Stimulated activated naive B cell treated with anti-CD40 and anti-IgM and Interleukin-4, amounts not matched to agents 10 μg/mL and 1 μg/mL and 100 μg/mL, for 72 hours (primary cell): ENCODE measurements around the gene NFIB.

Source experiments
- ATAC-seq, 2 donors: fragments of 150-1000 bp; cut with Tn5 transposase; replicated peaks; 2 replicates each; pipeline ENCODE4 v1.10.0; 2021; ENCODE audit warnings: moderate library complexity in 1 of 2
- DNase-seq: peaks from one replicate; pipeline ENCODE4 v3.0.0; 2021
- H3K27ac Mint-ChIP-seq: one replicate; pipeline ENCODE4 v1.8.0; 2022; ENCODE audit warnings: mild to moderate bottlenecking, mixed read lengths
- H3K27me3 Mint-ChIP-seq, 2 donors: one replicate each; pipeline ENCODE4 v1.8.0; 2022; ENCODE audit warnings: mixed read lengths in 2 of 2
- H3K36me3 Mint-ChIP-seq, 2 donors: one replicate each; pipeline ENCODE4 v1.8.0; 2022; ENCODE audit warnings: mixed read lengths in 2 of 2, mild to moderate bottlenecking in 1 of 2
- H3K4me1 Mint-ChIP-seq, 2 donors: one replicate each; pipeline ENCODE4 v1.8.0; 2022; ENCODE audit warnings: mixed read lengths in 2 of 2, mild to moderate bottlenecking in 1 of 2
- H3K4me3 Mint-ChIP-seq, 2 donors: one replicate each; pipeline ENCODE4 v1.8.0; 2022; ENCODE audit warnings: mild to moderate bottlenecking in 2 of 2, mixed read lengths in 2 of 2, moderate library complexity in 1 of 2
- H3K9me3 Mint-ChIP-seq, 2 donors: one replicate each; pipeline ENCODE4 v1.8.0; 2022; ENCODE audit warnings: mixed read lengths in 2 of 2, mild to moderate bottlenecking in 1 of 2

NFIB gene

GRCh38 chr9:14311171-14311949 is 2.6 kb downstream of the NFIB start:
- peaks cover 45 to 57% of the 10 kb centered on the region in 2 donors for H3K27me3 Mint-ChIP-seq
- peaks cover 13 to 26% of the 10 kb centered on the region in 2 donors for H3K4me1 Mint-ChIP-seq
- DNase-seq (no peak), ATAC-seq (no peak)
- H3K4me3 Mint-ChIP-seq = no peak overlapping the region
- H3K9me3 Mint-ChIP-seq = peaks cover 1 to 4% of the 10 kb centered on the region in 2 donors
- H3K27ac Mint-ChIP-seq = no peak overlapping the region
- H3K36me3 Mint-ChIP-seq = peaks cover 0 to 9% of the 10 kb centered on the region in 2 donors

GRCh38 chr9:14310311-14310710 is 3.6 kb downstream of the NFIB start:
- ATAC-seq = no peak
- H3K36me3 Mint-ChIP-seq = peaks cover 0 to 5% of the 10 kb centered on the region in 2 donors
- H3K27me3 Mint-ChIP-seq = peaks cover 38 to 50% of the 10 kb centered on the region in 2 donors
- no peak overlapping the region for H3K4me3 Mint-ChIP-seq
- DNase-seq = no peak
- H3K4me1 Mint-ChIP-seq = peaks cover 10 to 20% of the 10 kb centered on the region in 2 donors
- H3K9me3 Mint-ChIP-seq = peaks cover 0 to 1% of the 10 kb centered on the region in 2 donors
- H3K27ac Mint-ChIP-seq = no peak overlapping the region

DNA sequence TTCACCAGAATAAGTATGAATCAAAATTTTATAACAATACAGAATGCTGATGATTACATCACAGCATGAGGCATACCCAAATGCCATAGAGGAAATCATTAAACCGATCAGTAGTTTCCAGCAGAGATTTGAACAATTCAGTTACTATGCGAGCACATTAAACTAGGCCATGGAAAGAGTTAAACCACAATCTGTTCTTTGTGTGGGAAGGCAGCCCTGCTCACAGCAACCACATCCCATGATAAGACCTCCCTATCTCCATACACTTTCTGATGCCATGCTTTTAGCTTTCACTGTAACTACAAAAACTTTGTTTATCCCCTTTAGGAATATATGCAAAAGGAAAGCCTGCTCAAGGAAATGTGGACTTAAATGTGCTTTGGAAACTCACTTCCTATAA is 4.5 kb downstream of the NFIB start:
- Mint-ChIP-seq H3K9me3 (peaks cover 0 to 1% of the 10 kb centered on the region in 2 donors), H3K27ac (no peak overlapping the region), H3K36me3 (peaks cover 0 to 5% of the 10 kb centered on the region in 2 donors), H3K4me1 (peaks cover 6 to 15% of the 10 kb centered on the region in 2 donors), H3K27me3 (peaks cover 34 to 44% of the 10 kb centered on the region in 2 donors), H3K4me3 (no peak overlapping the region)
- ATAC-seq (no peak), DNase-seq (no peak)

DNA sequence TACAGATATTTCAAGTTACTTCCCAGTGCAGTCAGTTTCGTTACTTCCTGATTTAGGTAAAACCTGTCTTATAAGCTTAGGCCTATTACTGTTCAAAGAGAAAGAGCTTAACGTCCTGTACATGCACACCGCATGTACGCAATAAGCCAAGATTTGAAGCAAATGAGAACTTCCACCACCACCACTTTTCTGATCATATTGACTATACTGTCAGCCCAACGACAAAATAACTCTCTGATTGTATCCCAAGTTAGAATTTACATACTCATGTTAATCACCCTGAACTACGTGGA is 5.1 kb downstream of the NFIB start:
- H3K4me3 Mint-ChIP-seq = no peak overlapping the region
- H3K9me3 Mint-ChIP-seq = peaks cover 0 to 1% of the 10 kb centered on the region in 2 donors
- peaks cover 4 to 11% of the 10 kb centered on the region in 2 donors for H3K4me1 Mint-ChIP-seq
- H3K27me3 Mint-ChIP-seq = peaks cover 35 to 45% of the 10 kb centered on the region in 2 donors
- no peak overlapping the region for H3K27ac Mint-ChIP-seq
- ATAC-seq (no peak), DNase-seq (no peak)
- peaks cover 0 to 5% of the 10 kb centered on the region in 2 donors for H3K36me3 Mint-ChIP-seq

GRCh38 chr9:14307989-14308852 is 5.7 kb downstream of the NFIB start:
- peaks cover 29 to 40% of the 10 kb centered on the region in 2 donors for H3K27me3 Mint-ChIP-seq
- ATAC-seq (no peak), DNase-seq (no peak)
- H3K4me3 Mint-ChIP-seq = no peak overlapping the region
- H3K36me3 Mint-ChIP-seq = no peaks in the 10 kb centered on the region
- H3K9me3 Mint-ChIP-seq = peaks cover 0 to 1% of the 10 kb centered on the region in 2 donors
- H3K27ac Mint-ChIP-seq = no peak overlapping the region
- peaks cover 0 to 6% of the 10 kb centered on the region in 2 donors for H3K4me1 Mint-ChIP-seq

- Mint-ChIP-seq H3K36me3 (no peaks in the 10 kb centered on the region), H3K4me1 (no peaks in the 10 kb centered on the region), H3K27me3 (peaks cover 18 to 32% of the 10 kb centered on the region in 2 donors), H3K9me3 (peaks cover 0 to 1% of the 10 kb centered on the region in 2 donors), H3K4me3 (no peak overlapping the region), H3K27ac (no peak overlapping the region)
- DNase-seq = no peak
- ATAC-seq = no peak
Observed at GRCh38 chr9:14306672-14307660, 7.0 kb downstream of the NFIB start.

DNA sequence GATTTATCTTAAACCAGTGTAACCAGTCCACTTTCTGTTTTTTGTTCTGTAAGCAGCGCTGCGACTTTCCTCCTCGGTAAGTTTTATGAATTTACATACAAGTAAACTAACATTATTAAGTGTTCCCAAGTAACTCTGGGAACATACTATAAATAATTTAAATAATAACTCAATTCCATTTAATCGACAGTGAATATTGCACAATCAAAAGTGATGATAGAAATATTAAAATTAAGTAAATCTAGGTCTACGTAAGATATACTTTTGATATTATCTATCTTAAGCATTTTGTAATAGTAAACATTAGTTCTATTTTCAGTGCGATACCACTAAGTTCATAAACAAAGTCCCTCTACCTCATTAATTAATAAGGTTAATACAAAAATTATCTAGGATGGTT is 7.8 kb downstream of the NFIB start:
- no peaks in the 10 kb centered on the region for H3K36me3 Mint-ChIP-seq
- DNase-seq (no peak), ATAC-seq (no peak)
- H3K4me1 Mint-ChIP-seq = no peaks in the 10 kb centered on the region
- H3K4me3 Mint-ChIP-seq = no peak overlapping the region
- no peak overlapping the region for H3K27ac Mint-ChIP-seq
- peaks cover 18 to 32% of the 10 kb centered on the region in 2 donors for H3K27me3 Mint-ChIP-seq
- H3K9me3 Mint-ChIP-seq = peaks cover 0 to 1% of the 10 kb centered on the region in 2 donors

DNA sequence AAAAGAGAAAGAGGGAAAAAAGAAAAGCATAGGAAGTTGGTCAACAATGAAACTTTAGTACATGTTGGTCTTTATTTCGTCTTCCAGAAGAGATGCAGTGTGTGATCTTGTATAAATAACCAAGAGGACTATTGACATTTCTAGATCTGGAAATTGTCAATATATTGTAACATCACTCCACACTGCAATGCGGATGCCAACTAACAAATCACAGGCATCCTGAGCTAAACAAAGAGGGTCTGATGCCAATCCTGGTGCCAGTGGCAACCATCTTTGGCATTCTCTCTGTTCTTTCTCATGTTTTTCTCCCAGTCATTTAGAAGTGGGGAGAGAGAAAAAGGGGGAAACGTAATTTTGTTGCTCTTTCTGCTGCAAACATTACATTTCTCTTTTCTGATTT is 9.7 kb downstream of the NFIB start:
- Mint-ChIP-seq H3K27ac (no peak overlapping the region), H3K4me3 (no peak overlapping the region), H3K9me3 (peaks cover 0 to 1% of the 10 kb centered on the region in 2 donors), H3K36me3 (no peaks in the 10 kb centered on the region), H3K4me1 (no peaks in the 10 kb centered on the region), H3K27me3 (peaks cover 25 to 41% of the 10 kb centered on the region in 2 donors)
- ATAC-seq (no peak), DNase-seq (no peak)

- H3K9me3 Mint-ChIP-seq = peaks cover 0 to 1% of the 10 kb centered on the region in 2 donors
- no peak overlapping the region for H3K27ac Mint-ChIP-seq
- H3K36me3 Mint-ChIP-seq = no peaks in the 10 kb centered on the region
- H3K4me3 Mint-ChIP-seq = no peak overlapping the region
- no peak for DNase-seq
- no peaks in the 10 kb centered on the region for H3K4me1 Mint-ChIP-seq
- ATAC-seq = no peak
- peaks cover 25 to 36% of the 10 kb centered on the region in 2 donors for H3K27me3 Mint-ChIP-seq
Observed at GRCh38 chr9:14303521-14303920, 10.4 kb downstream of the NFIB start.

- peaks cover 0 to 1% of the 10 kb centered on the region in 2 donors for H3K9me3 Mint-ChIP-seq
- no peaks in the 10 kb centered on the region for H3K36me3 Mint-ChIP-seq
- H3K27ac Mint-ChIP-seq = no peak overlapping the region
- DNase-seq (no peak), ATAC-seq (no peak)
- no peaks in the 10 kb centered on the region for H3K4me1 Mint-ChIP-seq
- no peak overlapping the region for H3K4me3 Mint-ChIP-seq
- H3K27me3 Mint-ChIP-seq = peaks cover 22 to 31% of the 10 kb centered on the region in 2 donors
Observed at GRCh38 chr9:14303100-14303499, 10.8 kb downstream of the NFIB start.

- no peak for ATAC-seq
- Mint-ChIP-seq H3K36me3 (no peaks in the 10 kb centered on the region), H3K9me3 (peaks cover 0 to 1% of the 10 kb centered on the region in 2 donors), H3K4me1 (no peaks in the 10 kb centered on the region), H3K4me3 (no peak overlapping the region), H3K27ac (no peak overlapping the region), H3K27me3 (peaks cover 19 to 26% of the 10 kb centered on the region in 2 donors)
- no peak for DNase-seq
Observed at GRCh38 chr9:14302405-14302804, 11.5 kb downstream of the NFIB start.

DNA sequence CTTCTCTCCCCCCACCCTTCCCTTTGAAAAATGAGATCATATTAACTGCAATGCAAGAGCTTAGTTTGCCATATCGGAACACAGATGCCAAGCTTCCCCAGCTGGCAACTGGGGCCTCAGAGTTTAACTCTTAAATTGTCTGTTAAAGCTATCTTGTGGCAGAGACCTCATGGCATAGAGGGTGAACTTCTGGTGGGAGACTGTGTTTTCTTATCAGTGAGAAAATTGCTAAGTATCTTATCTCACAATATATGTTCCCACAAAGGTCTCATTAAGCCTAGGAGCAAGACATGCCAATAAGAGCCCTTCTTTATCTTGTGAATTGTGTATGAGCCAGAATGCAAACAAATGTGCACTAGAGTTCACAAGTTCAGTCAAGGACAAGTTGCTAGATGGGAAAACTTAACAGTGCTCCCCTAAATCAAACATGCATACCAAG is 12.3 kb downstream of the NFIB start:
- no peaks in the 10 kb centered on the region for H3K36me3 Mint-ChIP-seq
- no peaks in the 10 kb centered on the region for H3K9me3 Mint-ChIP-seq
- peaks cover 13 to 18% of the 10 kb centered on the region in 2 donors for H3K27me3 Mint-ChIP-seq
- H3K27ac Mint-ChIP-seq = no peak overlapping the region
- DNase-seq = no peak
- no peaks in the 10 kb centered on the region for H3K4me1 Mint-ChIP-seq
- ATAC-seq = no peak
- H3K4me3 Mint-ChIP-seq = no peak overlapping the region

DNA sequence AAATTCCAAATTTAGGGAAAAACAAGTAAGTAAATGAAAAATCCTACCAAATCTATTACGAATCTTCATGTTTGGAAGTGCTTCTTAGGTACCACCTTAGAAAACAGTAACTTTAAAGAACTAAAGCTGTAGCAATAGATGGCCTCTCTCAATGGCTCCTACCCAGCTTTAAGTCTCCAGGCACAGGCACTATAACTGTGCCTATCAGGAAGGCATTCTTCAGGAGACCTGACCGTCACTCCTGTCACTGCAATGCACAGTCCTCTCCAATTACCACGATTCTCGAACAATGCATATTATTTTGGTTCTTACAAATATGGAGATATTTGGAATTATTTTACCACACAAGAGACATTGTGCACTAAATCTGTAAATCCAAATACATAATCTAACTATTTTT is 12.9 kb downstream of the NFIB start:
- peaks cover 13 to 18% of the 10 kb centered on the region in 2 donors for H3K27me3 Mint-ChIP-seq
- no peak for ATAC-seq

DNA sequence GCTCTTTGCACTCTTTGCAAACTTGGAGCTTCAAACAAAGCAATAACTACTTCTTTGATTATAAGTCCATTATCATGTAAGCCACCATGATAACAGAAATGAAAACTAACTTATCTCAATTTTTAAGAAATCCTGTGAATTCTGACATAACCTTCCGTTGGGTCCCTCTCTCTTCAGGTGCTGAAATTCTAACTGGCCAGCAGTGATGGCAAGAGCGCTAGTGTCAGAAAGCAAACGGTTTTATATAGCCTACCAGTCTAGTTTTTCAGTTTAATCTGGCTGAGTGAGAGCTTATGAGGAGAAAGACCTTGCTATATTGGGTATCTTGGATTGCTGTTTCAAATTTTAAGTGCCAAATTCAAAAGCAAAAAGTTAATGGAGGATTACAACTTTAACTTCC is 13.4 kb downstream of the NFIB start:
- DNase-seq = no peak
- Mint-ChIP-seq H3K4me3 (no peak overlapping the region), H3K27ac (no peak overlapping the region), H3K4me1 (no peaks in the 10 kb centered on the region), H3K9me3 (peaks cover 0 to under 1% of the 10 kb centered on the region in 2 donors), H3K36me3 (no peaks in the 10 kb centered on the region), H3K27me3 (peaks cover 13 to 18% of the 10 kb centered on the region in 2 donors)
- ATAC-seq = no peak

More for the DNA sequence above, 12.9 kb downstream of the NFIB start:
- Mint-ChIP-seq H3K4me1 (no peaks in the 10 kb centered on the region), H3K27ac (no peak overlapping the region), H3K36me3 (no peaks in the 10 kb centered on the region), H3K4me3 (no peak overlapping the region), H3K9me3 (no peaks in the 10 kb centered on the region)
- no peak for DNase-seq
